Measurements from ENCODE around the gene DESI1.

DNA sequence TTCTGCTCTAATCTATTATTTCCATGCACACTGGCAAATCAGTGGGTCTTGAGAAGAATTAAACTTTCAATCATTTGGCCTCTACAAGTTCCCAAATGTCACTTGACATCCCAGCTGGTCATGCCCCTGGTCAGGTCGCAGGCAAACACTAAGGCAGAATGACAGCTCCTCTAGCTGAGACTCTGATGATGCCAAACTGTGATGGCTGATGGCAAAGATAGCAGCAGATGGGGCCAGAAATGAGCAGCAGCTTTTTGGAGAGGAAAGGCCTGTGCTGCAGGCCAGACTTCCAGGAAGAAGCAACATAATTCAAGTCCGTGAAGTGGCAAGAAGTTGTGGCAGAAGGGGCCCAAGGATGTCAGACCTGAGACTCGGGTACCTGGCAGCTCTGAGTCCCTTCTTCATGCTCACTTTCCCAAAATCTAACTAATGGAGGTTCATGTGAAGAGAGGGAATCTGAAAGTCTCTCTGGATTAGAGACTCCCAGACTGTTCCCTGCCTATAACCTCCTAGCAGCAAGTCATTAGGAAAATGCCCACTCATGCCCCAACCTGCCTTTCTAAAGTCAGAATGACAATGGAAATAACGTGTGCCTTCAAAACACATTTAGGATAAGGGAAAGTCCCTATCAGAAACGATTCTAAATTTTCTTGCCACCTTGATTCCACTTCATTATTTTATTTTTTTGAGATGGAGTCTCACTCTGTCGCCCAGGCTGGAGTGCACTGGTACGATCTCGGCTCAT is 21.8 kb downstream of the DESI1 start:
- TF ChIP-seq, protein P1, sequence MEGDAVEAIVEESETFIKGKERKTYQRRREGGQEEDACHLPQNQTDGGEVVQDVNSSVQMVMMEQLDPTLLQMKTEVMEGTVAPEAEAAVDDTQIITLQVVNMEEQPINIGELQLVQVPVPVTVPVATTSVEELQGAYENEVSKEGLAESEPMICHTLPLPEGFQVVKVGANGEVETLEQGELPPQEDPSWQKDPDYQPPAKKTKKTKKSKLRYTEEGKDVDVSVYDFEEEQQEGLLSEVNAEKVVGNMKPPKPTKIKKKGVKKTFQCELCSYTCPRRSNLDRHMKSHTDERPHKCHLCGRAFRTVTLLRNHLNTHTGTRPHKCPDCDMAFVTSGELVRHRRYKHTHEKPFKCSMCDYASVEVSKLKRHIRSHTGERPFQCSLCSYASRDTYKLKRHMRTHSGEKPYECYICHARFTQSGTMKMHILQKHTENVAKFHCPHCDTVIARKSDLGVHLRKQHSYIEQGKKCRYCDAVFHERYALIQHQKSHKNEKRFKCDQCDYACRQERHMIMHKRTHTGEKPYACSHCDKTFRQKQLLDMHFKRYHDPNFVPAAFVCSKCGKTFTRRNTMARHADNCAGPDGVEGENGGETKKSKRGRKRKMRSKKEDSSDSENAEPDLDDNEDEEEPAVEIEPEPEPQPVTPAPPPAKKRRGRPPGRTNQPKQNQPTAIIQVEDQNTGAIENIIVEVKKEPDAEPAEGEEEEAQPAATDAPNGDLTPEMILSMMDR (IDR thresholded peaks at IDR 0.05): no peak
- no peak for TF ChIP-seq EZH2 (IDR thresholded peaks at IDR 0.05)
